Endothelial cell of umbilical vein (primary cell): ENCODE data around the gene SMOC1. TPM values are rescaled to one million over a fixed set of nuclear protein-coding genes. Genes with fewer than 3 reads are reported as not detected.

Experiments
- BruUV-seq: library from RNA; stranded (reverse); fragments of 400-500 nt; replicated peaks from 2 replicates; lab custom pipeline; 2021; lab: Mats Ljungman, UMichigan
- CTCF ChIA-PET: fragments of 300-600, 350-600 bp; sonication (Branson Sonifier 250); formaldehyde crosslinking; loops from one replicate; lab custom pipeline; 2021; ENCODE audit warnings: antibody characterized with exemption, inconsistent platforms; lab: Charles Lee
- POLR2A ChIA-PET: fragments of 300-600, 350-600 bp; sonication (Branson Sonifier 250); formaldehyde crosslinking; loops from one replicate; lab custom pipeline; 2021; ENCODE audit warnings: antibody characterized with exemption, inconsistent platforms; lab: Charles Lee
- DNase-seq: peaks from one replicate; pipeline ENCODE4 v3.0.0-alpha.2; 2011; ENCODE audit warnings: low read depth, low spot score
- FAIRE-seq: peaks from 2 replicates; lab custom pipeline; 2011; peaks lifted over from hg19 to GRCh38; lab: Jason Lieb, UNC
- H2AFZ ChIP-seq: 2 replicates; pipeline ENCODE4 v1.6.0; 2012; ENCODE audit warnings: low read depth, low read length, control low read depth, inconsistent platforms
- H3K27ac ChIP-seq: 2 replicates; pipeline ENCODE4 v1.5.1; 2011; ENCODE audit warnings: low read depth, mild to moderate bottlenecking, control low read depth, low read length, moderate library complexity; ENCODE audit not compliant: insufficient read depth
- H3K27me3 ChIP-seq, 2 experiments: 2 replicates each; pipeline versions ENCODE4 v1.6.0 to v1.6.1; 2011; ENCODE audit warnings: low read length in 2 of 2, mixed read lengths in 1 of 2; ENCODE audit not compliant: control insufficient read depth in 2 of 2, insufficient read depth in 2 of 2
- H3K36me3 ChIP-seq, 2 experiments: 2 replicates in 1 of 2; 3 replicates in 1 of 2; pipeline ENCODE4 v1.5.1; 2011; ENCODE audit warnings: low read length in 2 of 2, mild to moderate bottlenecking in 1 of 2, moderate library complexity in 1 of 2; ENCODE audit not compliant: control insufficient read depth in 2 of 2, insufficient read depth in 2 of 2; ENCODE audit errors: extremely low read depth in 1 of 2
- H3K4me1 ChIP-seq: 3 replicates; pipeline ENCODE4 v1.5.1; 2011; ENCODE audit warnings: mild to moderate bottlenecking, low read length; ENCODE audit not compliant: control insufficient read depth, insufficient read depth; ENCODE audit errors: extremely low read depth
- H3K4me2 ChIP-seq: 2 replicates; pipeline ENCODE4 v1.6.1; 2011; ENCODE audit warnings: low read length, control low read depth, mixed read lengths; ENCODE audit not compliant: insufficient read depth
- H3K4me3 ChIP-seq, 3 experiments: fragments of 200-600 bp in 1 of 3; sonication (generic), shearing (Covaris generic) in 1 of 3; replicated peaks in 1 of 3; 2 replicates each; pipeline ENCODE4 v1.5.1; 2011 to 2016; ENCODE audit warnings: control low read depth in 3 of 3, low read length in 3 of 3, mild to moderate bottlenecking in 2 of 3, inconsistent platforms in 1 of 3, low read depth in 1 of 3, moderate library complexity in 1 of 3; ENCODE audit not compliant: insufficient read depth in 1 of 3
- H3K79me2 ChIP-seq: 2 replicates; pipeline ENCODE4 v1.6.0; 2012; ENCODE audit warnings: low read length, inconsistent platforms; ENCODE audit not compliant: control insufficient read depth, insufficient read depth
- H3K9ac ChIP-seq: replicated peaks from 2 replicates; pipeline ENCODE3; 2011; ENCODE audit warnings: low read length, control low read depth; ENCODE audit not compliant: insufficient read depth; ENCODE audit errors: extremely low read depth
- H3K9me1 ChIP-seq: replicated peaks from 3 replicates; pipeline ENCODE4 v1.6.0; 2011; ENCODE audit warnings: mild to moderate bottlenecking, low read length; ENCODE audit not compliant: control insufficient read depth, insufficient read depth; ENCODE audit errors: extremely low read depth
- H3K9me3 ChIP-seq: replicated peaks from 2 replicates; pipeline ENCODE4 v1.5.1; 2012; ENCODE audit warnings: low read length, inconsistent platforms; ENCODE audit not compliant: control insufficient read depth, insufficient read depth
- H4K20me1 ChIP-seq: replicated peaks from 2 replicates; pipeline ENCODE3; 2011; ENCODE audit warnings: mild to moderate bottlenecking, low read length; ENCODE audit not compliant: control insufficient read depth, insufficient read depth; ENCODE audit errors: extremely low read depth
- FOS ChIP-seq: IDR thresholded peaks from 2 replicates; pipeline ENCODE4 v1.6.1; 2011; ENCODE audit warnings: mild to moderate bottlenecking, low read length, moderate library complexity, borderline replicate concordance; ENCODE audit not compliant: insufficient read depth
- GATA2 ChIP-seq: IDR thresholded peaks from 2 replicates; pipeline ENCODE4 v1.7.0; 2011; ENCODE audit warnings: low read depth, mild to moderate bottlenecking, moderate library complexity, mixed read lengths, low read length; ENCODE audit not compliant: insufficient read length, insufficient read depth
- JUN ChIP-seq: IDR thresholded peaks from 2 replicates; pipeline ENCODE4 v1.6.1; 2011; ENCODE audit warnings: borderline replicate concordance, low read depth; ENCODE audit not compliant: insufficient read length, insufficient read depth
- MAX ChIP-seq: IDR thresholded peaks from 2 replicates; pipeline ENCODE4 v1.6.1; 2011; ENCODE audit not compliant: insufficient read depth, insufficient read length
- POLR2AphosphoS5 ChIP-seq: IDR thresholded peaks from 2 replicates; pipeline ENCODE4 v1.6.1; 2012; ENCODE audit warnings: low read depth, mild to moderate bottlenecking, control low read depth, low read length, moderate library complexity; ENCODE audit not compliant: insufficient read depth
- dilution Hi-C: fragments of 300-500 bp; cut with MboI; formaldehyde crosslinking; loops from one replicate; pipeline ENCODE4 v1.15.0; 2019; ENCODE audit warnings: low sequenced_read_pairs; ENCODE audit not compliant: extremely low pct_ligation_motif_present
- intact Hi-C: fragments of 100-400 bp; cut with micrococcal nuclease; formaldehyde crosslinking; loops from one replicate; pipeline ENCODE4 v1.10.0; 2022
- polyA plus RNA-seq, 4 experiments: library from polyadenylated mRNA; depleted of rRNA in 3 of 4; stranded (reverse) in 3 of 4; unstranded in 1 of 4; fragments of >200 nt; gene quantifications; 2 replicates each; pipeline versions ENCODE4 v1.2.1 to v1.2.3, GENCODE V29; 2011 to 2012; ENCODE audit warnings: missing spikeins in 1 of 4
- total RNA-seq: library from RNA; stranded (reverse); gene quantifications from 2 replicates; pipeline ENCODE4 v1.2.3, GENCODE V29; 2021

Gene SMOC1
- total and polyA plus RNA-seq, 2 donors (not counting 3 experiments of a cell fraction or from before 2014, with no cell fraction given) = 0.97 to 1.1 TPM

DNA sequence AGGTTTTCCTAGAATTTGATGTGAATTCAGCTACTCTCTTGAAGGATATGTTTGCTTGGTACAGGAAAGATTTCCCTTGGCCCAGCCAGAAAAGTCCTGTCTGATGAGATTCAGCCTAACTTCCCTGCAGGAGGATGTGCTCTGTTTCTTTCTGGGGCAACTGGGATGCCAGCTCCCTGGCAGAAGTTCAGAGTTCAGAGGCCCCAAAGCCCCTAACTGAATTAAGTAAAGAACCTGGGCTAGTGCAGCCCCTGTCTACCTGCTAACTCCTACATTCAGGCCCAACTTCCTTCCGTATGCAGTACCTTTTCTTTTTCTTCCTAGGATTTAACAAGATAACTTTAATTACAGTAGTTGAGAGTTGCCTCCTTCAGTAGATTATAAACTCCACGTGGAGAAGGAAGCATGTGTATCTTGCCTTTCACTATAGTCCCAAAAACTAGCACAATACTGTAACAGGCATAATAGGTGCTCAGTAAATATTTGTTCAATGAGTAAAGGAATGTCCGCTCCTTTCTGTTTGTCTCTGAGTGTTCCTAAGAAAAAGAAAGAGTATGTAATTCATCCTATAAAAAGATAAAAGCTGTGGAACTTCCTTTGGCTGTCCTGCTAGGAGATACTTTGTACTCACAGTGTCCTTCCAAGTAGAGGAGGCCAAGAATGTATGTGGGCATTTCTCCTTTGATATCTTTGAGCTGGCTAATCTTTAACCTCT lies 168.5 kb downstream of the SMOC1 start:
- Histone ChIP-seq H3K9me1 (no peaks in the 10 kb centered on the region), H3K27me3 (no peaks in the 10 kb centered on the region), H2AFZ (no peak overlapping the region), H3K4me1 (no peaks in the 10 kb centered on the region), H3K4me3 (no peak overlapping the region), H3K9ac (no peak overlapping the region), H3K4me2 (no peak overlapping the region), H3K36me3 (no peaks in the 10 kb centered on the region), H4K20me1 (no peaks in the 10 kb centered on the region), H3K27ac (no peak overlapping the region), H3K79me2 (no peaks in the 10 kb centered on the region), H3K9me3 (no peaks in the 10 kb centered on the region)
- intact Hi-C loops = loop anchor here (2.0 kb wide), 1 partner anchor 769 kb away; no protein-coding TSS in a partner anchor
- dilution Hi-C loops = no loop called here
- no TSS peak for BruUV-seq
- ChIA-PET POLR2A (no interaction called here), CTCF (interaction anchor here (1.0 to 3.0 kb wide), 4 partner anchors 20 to 520 kb away, joined by 3 to 14 read pairs (median 6); no protein-coding TSS in a partner anchor)
- DNase-seq (no peak), FAIRE-seq (no peak)
- no peak for TF ChIP-seq POLR2AphosphoS5
- no peak for TF ChIP-seq FOS
- TF ChIP-seq JUN = no peak

- no peak overlapping the region for H2AFZ ChIP-seq
- no peaks in the 10 kb centered on the region for H3K79me2 ChIP-seq
- no peak for TF ChIP-seq MAX
- no peak for TF ChIP-seq GATA2
- no peak for TF ChIP-seq FOS
- TF ChIP-seq POLR2AphosphoS5 = no peak
- DNase-seq (no peak), FAIRE-seq (no peak)
- no peaks in the 10 kb centered on the region for H3K36me3 ChIP-seq
- no peaks in the 10 kb centered on the region for H3K27me3 ChIP-seq
- H3K9me3 ChIP-seq = no peaks in the 10 kb centered on the region
- ChIA-PET CTCF (interaction anchor here (1.0 to 3.0 kb wide), 4 partner anchors 20 to 520 kb away, joined by 3 to 14 read pairs (median 6); no protein-coding TSS in a partner anchor), POLR2A (no interaction called here)
- H3K4me1 ChIP-seq = no peaks in the 10 kb centered on the region
- dilution Hi-C loops (no loop called here), intact Hi-C loops (no loop called here)
- no peaks in the 10 kb centered on the region for H4K20me1 ChIP-seq
- no TSS peak for BruUV-seq
- no peak overlapping the region for H3K4me2 ChIP-seq
- no peak overlapping the region for H3K4me3 ChIP-seq
- H3K27ac ChIP-seq = no peak overlapping the region
- H3K9ac ChIP-seq = no peak overlapping the region
- no peaks in the 10 kb centered on the region for H3K9me1 ChIP-seq
Measured at GRCh38 chr14:70048313-70048654, 169.1 kb downstream of the SMOC1 start.
